ENCODE results near the gene SAG. TPM values are rescaled to one million over a fixed set of nuclear protein-coding genes. Genes with fewer than 3 reads are reported as not detected.

SAG gene
- polyA plus RNA-seq, 1 experiment, result not detected

GRCh38 chr2:233358947-233359346, 51.3 kb downstream of the SAG start:
- Histone ChIP-seq H3K27me3 (ENCODE audit: control insufficient read depth, insufficient read depth, low read length) (no peaks in the 10 kb centered on the region), H3K4me3 (ENCODE audit: low read depth, low read length) (no peak overlapping the region), H3K9me3 (ENCODE audit: control insufficient read depth, insufficient read depth, low read length) (no peaks in the 10 kb centered on the region), H3K27ac (ENCODE audit: low read depth, low read length) (no peak overlapping the region)
- ChIA-PET CTCF (no interaction called here), POLR2A (no interaction called here)
- DNase-seq (ENCODE audit: low read depth, low spot score), result no peak
- TF ChIP-seq CTCF (IDR thresholded peaks at IDR 0.05; ENCODE audit: low read depth, low read length), result no peak

DNA sequence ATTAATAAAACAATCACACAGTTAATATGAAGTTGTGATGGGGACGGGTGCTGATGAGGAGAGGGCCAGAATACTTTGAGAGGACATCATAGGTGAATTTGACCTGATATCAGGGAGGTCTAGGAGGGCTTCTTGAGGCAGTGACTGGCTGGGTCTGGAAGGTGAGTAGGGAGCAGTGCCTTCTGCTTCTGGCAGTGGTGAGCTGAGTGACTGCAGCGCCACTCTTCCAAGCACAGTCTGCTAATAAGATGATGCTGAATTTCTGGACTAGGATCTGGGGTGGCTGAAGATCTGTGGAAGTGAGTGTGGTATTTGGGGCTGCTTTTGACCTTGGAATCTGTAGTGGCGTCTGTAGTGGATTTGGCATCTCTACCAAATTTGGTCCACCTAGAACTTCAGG, 52.2 kb downstream of the SAG start:
- no peak for DNase-seq (ENCODE audit: low read depth, low spot score)
- Histone ChIP-seq H3K27ac (ENCODE audit: low read depth, low read length) (no peak overlapping the region), H3K27me3 (ENCODE audit: control insufficient read depth, insufficient read depth, low read length) (no peaks in the 10 kb centered on the region), H3K9me3 (ENCODE audit: control insufficient read depth, insufficient read depth, low read length) (no peaks in the 10 kb centered on the region), H3K4me3 (ENCODE audit: low read depth, low read length) (no peak overlapping the region)
- ChIA-PET CTCF (no interaction called here), POLR2A (no interaction called here)
- TF ChIP-seq CTCF (IDR thresholded peaks at IDR 0.05; ENCODE audit: low read depth, low read length), result no peak

DNA sequence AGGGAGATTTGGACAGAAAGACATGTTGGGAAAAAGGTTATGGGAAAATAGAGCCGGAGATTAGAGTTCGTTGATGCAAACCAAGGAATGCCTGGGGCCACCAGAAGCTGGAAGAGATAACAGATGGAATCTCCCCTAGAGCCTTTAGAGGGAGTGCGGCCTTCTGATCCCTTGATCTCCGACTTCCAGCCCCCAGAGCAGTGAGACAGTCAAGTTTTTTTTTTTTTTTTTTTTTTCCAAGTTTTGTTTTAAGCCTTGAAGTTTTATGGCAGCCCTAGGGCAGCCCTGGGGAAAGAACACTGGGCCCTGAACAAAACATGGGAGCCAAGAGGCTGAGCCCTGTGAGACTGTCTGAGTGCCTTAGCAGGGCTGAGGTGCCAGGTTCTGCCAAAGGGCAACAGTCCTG, 53.2 kb downstream of the SAG start:
- no peak for DNase-seq (ENCODE audit: low read depth, low spot score)
- TF ChIP-seq CTCF (IDR thresholded peaks at IDR 0.05; ENCODE audit: low read depth, low read length), result no peak
- Histone ChIP-seq H3K4me3 (ENCODE audit: low read depth, low read length) (no peak overlapping the region), H3K27me3 (ENCODE audit: control insufficient read depth, insufficient read depth, low read length) (no peaks in the 10 kb centered on the region), H3K9me3 (ENCODE audit: control insufficient read depth, insufficient read depth, low read length) (no peaks in the 10 kb centered on the region), H3K27ac (ENCODE audit: low read depth, low read length) (no peak overlapping the region)
- ChIA-PET CTCF (no interaction called here), POLR2A (no interaction called here)

- H3K4me3 ChIP-seq (ENCODE audit: low read depth, low read length), result no peak overlapping the region
- ChIA-PET CTCF (no interaction called here), POLR2A (no interaction called here)
- no peak for TF ChIP-seq CTCF (IDR thresholded peaks at IDR 0.05; ENCODE audit: low read depth, low read length)
- no peak for DNase-seq (ENCODE audit: low read depth, low spot score)
- no peak overlapping the region for H3K27ac ChIP-seq (ENCODE audit: low read depth, low read length)
- no peaks in the 10 kb centered on the region for H3K27me3 ChIP-seq (ENCODE audit: control insufficient read depth, insufficient read depth, low read length)
- no peaks in the 10 kb centered on the region for H3K9me3 ChIP-seq (ENCODE audit: control insufficient read depth, insufficient read depth, low read length)
These were observed 53.7 kb downstream of the SAG start for GRCh38 chr2:233361297-233361696.

DNA sequence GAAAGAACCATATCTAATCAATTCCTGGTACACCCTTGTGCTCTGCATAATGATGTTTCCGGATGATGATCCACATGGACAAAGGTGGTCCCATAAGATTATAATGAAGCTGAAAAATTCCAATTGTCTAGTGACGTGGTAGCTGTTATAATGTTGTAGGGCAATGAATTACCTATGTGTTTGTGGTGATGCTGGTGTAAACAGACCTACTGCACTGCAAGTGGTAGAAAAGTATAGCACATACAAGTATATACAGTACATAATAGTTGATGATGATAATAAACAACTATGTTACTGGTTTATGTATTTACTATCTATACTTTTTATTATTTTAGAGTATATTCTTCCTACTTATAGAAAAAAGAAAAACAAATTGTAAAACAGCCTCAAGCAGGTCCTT, 55.1 kb downstream of the SAG start:
- ChIA-PET POLR2A (no interaction called here), CTCF (interaction anchor here (0.7 kb wide), 1 partner anchor 9 kb away, joined by 3 read pairs; no protein-coding TSS in a partner anchor)
- H3K4me3 ChIP-seq (ENCODE audit: low read depth, low read length), result no peak overlapping the region
- H3K9me3 ChIP-seq (ENCODE audit: control insufficient read depth, insufficient read depth, low read length), result no peaks in the 10 kb centered on the region
- H3K27me3 ChIP-seq (ENCODE audit: control insufficient read depth, insufficient read depth, low read length), result no peaks in the 10 kb centered on the region
- no peak for TF ChIP-seq CTCF (IDR thresholded peaks at IDR 0.05; ENCODE audit: low read depth, low read length)
- no peak overlapping the region for H3K27ac ChIP-seq (ENCODE audit: low read depth, low read length)
- no peak for DNase-seq (ENCODE audit: low read depth, low spot score)
